ENCODE results near the gene ELOVL1.
"Not testable (repeated sequence)": the region's sequence is repeated elsewhere in the genome, so short reads cannot be mapped to it uniquely, and the experiment has no call there.

The ELOVL1 gene

GRCh38 chr1:43404353-43404752, 36.5 kb upstream of the ELOVL1 start:
- TF ChIP-seq, protein P1, sequence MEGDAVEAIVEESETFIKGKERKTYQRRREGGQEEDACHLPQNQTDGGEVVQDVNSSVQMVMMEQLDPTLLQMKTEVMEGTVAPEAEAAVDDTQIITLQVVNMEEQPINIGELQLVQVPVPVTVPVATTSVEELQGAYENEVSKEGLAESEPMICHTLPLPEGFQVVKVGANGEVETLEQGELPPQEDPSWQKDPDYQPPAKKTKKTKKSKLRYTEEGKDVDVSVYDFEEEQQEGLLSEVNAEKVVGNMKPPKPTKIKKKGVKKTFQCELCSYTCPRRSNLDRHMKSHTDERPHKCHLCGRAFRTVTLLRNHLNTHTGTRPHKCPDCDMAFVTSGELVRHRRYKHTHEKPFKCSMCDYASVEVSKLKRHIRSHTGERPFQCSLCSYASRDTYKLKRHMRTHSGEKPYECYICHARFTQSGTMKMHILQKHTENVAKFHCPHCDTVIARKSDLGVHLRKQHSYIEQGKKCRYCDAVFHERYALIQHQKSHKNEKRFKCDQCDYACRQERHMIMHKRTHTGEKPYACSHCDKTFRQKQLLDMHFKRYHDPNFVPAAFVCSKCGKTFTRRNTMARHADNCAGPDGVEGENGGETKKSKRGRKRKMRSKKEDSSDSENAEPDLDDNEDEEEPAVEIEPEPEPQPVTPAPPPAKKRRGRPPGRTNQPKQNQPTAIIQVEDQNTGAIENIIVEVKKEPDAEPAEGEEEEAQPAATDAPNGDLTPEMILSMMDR (IDR thresholded peaks at IDR 0.05; ENCODE audit: borderline replicate concordance, insufficient read depth, low read depth, low read length) = no peak
- no peak overlapping the region for H3K4me3 ChIP-seq (ENCODE audit: low read depth, low read length)

DNA sequence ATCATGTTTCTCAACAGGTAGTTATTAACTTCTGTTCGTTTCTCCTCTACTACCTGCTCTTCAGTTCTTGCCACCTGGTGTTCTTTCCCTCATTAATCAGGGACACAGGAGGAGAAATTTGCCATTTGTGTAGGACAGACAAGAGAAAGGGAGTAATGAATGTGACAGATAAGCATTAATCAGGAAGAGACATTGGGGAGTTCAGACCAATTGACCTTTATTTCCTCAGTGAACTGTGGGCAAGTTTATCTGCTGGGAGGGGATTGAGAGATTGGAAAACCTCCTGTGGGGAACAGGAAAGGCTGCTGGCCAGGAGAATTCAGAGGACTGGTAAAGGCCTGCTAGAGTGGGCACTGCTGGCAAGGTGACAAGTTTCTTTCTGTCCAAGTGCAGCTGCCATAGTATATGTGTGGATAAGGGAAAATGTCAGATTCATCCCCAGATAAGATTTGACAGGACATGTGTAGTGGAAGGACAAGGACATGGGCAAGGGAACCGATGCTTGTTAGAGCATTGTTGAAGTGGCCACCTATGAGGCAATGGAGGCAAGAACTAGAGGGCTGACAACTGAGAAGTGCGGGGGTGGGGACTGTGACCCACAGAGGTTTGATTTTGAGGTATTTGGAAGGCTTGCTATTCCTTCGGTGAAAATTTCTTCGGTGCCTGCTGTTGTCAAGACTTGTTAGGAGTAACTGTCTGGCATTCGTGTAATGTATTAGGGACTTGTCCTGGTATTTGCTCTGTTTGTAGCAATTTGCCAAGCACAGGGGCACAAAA, 34.5 kb upstream of the ELOVL1 start:
- TF ChIP-seq, protein P1 (IDR thresholded peaks at IDR 0.05; ENCODE audit: borderline replicate concordance, insufficient read depth, low read depth, low read length) = no peak

GRCh38 chr1:43400441-43400840, 32.6 kb upstream of the ELOVL1 start:
- H3K4me3 ChIP-seq (ENCODE audit: low read depth, low read length) = not testable (repeated sequence)

More for the DNA sequence above, 34.5 kb upstream of the ELOVL1 start:
- no peak overlapping the region for H3K4me3 ChIP-seq (ENCODE audit: low read depth, low read length)

DNA sequence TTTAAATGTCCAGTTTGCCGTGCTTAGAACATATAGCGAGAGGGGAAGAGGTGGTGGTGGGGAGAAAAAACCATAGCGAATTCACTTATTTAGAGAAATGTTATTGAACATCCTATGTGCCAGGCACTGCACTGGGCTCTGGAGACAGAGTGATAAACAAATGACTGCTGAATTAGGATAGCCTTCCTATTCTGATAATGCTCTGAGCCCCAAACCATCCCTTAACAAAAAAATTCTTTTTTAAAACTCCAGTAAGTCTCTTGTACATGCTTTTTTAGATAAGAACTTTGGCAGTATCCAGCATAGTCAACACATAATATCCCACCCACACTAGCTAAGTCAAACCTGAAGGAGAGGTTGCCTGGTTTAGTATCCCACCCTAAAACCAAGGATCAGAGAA, 30.4 kb upstream of the ELOVL1 start:
- H3K4me3 ChIP-seq (ENCODE audit: low read depth, low read length) = no peak overlapping the region
- TF ChIP-seq, protein P1 (IDR thresholded peaks at IDR 0.05; ENCODE audit: borderline replicate concordance, insufficient read depth, low read depth, low read length) = no peak

DNA sequence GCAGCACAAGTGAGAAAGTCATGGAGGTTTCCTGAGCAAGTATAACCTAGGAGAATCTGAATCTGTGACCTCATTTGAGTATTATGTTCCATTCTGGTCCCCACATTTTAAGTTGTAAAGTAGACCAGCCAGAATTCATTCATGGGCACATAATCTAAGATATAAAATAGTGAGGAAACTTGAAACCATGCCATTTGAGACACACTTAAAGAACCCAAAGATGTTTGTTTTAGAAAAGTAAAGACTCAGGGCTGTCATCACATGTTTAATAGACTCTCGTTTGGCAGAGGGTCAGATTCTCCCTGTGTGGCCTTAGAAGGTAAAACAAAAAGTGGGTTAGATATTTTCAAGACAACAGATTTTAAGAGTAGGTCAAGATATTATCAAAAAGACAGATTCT, 28.2 kb upstream of the ELOVL1 start:
- TF ChIP-seq, protein P1 (IDR thresholded peaks at IDR 0.05; ENCODE audit: borderline replicate concordance, insufficient read depth, low read depth, low read length) = no peak
- H3K4me3 ChIP-seq (ENCODE audit: low read depth, low read length) = no peak overlapping the region

GRCh38 chr1:43395523-43395922, 27.7 kb upstream of the ELOVL1 start:
- H3K4me3 ChIP-seq (ENCODE audit: low read depth, low read length) = no peak overlapping the region
- TF ChIP-seq, protein P1 (IDR thresholded peaks at IDR 0.05; ENCODE audit: borderline replicate concordance, insufficient read depth, low read depth, low read length) = no peak

DNA sequence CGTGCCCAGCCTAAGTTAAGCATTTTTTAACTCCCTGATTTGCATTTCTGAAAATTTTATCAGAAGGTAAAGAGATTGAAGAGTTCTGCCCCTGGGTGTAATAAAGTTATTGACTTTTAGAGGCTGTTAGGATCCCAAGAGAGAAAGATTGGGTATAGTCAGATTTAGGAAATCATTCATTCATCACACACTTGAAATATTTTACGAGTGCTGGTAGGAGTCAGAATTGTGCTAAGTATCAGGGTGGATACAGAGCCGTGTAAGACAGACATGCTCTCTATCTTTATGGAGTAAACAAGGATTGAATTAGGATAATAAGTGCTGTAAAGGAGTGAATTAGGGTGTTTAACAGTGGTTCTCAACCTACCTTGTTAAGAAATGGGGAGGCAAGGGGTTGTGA, 24.9 kb upstream of the ELOVL1 start:
- H3K4me3 ChIP-seq (ENCODE audit: low read depth, low read length) = no peak overlapping the region
- TF ChIP-seq, protein P1 (IDR thresholded peaks at IDR 0.05; ENCODE audit: borderline replicate concordance, insufficient read depth, low read depth, low read length) = no peak
